CD4-positive, alpha-beta memory T cell (primary cell): Measurements from ENCODE around the gene BAIAP2L1. TPM values are rescaled to one million over a fixed set of nuclear protein-coding genes. Genes with fewer than 3 reads are reported as not detected.

Experiments used
- polyA plus RNA-seq, 2 donors: library from polyadenylated mRNA; unstranded; fragments of 300-500 nt; fragmentation: Illumina TruSeq; gene quantifications; one replicate each; pipeline ENCODE4 v1.2.3, GENCODE V29; 2021
- total RNA-seq, 2 experiments: library from RNA; stranded (reverse); gene quantifications; one replicate each; pipeline ENCODE4 v1.2.3, GENCODE V29; 2021

BAIAP2L1 gene
- total and polyA plus RNA-seq, 4 experiments from 2014 or later = 0.32 to 0.42 (median 0.37) TPM

Other genes starting within 250 kb of the BAIAP2L1 start
- not detected for gene BHLHA15, start 189.7 kb downstream of the BAIAP2L1 start, total RNA-seq
- gene BHLHA15, start 189.7 kb downstream of the BAIAP2L1 start, polyA plus RNA-seq = not detected
- gene TECPR1, start 148.9 kb downstream of the BAIAP2L1 start, total RNA-seq = 100 to 1,000 TPM; 140 to 147 TPM
- 10 to 100 TPM; 17.3 to 31.7 TPM for gene TECPR1, start 148.9 kb downstream of the BAIAP2L1 start, polyA plus RNA-seq
- gene BRI3, start 119.4 kb downstream of the BAIAP2L1 start, total RNA-seq = 10 to 100 TPM; 73.8 to 80.4 TPM
- gene BRI3, start 119.4 kb downstream of the BAIAP2L1 start, polyA plus RNA-seq = 10 to 100 TPM; 14.6 to 19.0 TPM
- gene NPTX2, start 216.2 kb upstream of the BAIAP2L1 start, total RNA-seq = not detected
- not detected for gene NPTX2, start 216.2 kb upstream of the BAIAP2L1 start, polyA plus RNA-seq